ENCODE measurements around the gene IRS2.

DNA sequence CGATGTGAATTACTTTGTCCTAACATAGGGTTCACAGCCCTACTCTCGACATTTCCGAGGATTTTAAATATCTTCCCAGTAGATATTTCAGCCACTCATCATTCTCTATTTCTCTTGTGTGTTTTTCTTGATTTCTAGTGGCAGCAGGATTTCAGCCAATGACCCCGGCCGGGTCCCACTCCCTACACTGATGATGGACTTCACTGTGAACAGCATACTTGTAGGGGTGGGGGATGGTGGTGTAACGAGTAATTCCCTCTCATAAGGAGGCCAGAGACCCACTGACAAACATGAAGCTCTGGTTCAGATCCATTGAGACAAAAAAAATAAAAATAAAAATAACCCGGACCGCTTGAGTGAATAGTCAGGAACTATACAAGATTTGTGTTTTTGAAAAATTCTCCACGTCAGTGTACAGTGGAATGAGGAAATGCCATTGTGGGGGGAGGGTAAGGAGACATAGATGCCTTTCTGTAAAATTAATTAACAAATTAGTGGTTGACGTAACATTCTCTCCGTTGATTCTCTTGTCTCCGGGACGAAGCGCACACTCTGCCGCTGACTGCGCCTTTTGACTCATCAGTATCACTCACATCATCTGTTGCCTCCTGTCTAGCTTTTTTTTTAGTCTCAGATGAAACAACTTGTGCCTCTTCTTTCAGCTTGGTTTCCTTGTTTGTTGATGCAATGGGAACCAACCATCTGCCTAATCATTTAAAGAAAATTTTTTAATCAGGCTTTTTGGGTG lies 48.8 kb upstream of the IRS2 start:
- TF ChIP-seq, protein P1, sequence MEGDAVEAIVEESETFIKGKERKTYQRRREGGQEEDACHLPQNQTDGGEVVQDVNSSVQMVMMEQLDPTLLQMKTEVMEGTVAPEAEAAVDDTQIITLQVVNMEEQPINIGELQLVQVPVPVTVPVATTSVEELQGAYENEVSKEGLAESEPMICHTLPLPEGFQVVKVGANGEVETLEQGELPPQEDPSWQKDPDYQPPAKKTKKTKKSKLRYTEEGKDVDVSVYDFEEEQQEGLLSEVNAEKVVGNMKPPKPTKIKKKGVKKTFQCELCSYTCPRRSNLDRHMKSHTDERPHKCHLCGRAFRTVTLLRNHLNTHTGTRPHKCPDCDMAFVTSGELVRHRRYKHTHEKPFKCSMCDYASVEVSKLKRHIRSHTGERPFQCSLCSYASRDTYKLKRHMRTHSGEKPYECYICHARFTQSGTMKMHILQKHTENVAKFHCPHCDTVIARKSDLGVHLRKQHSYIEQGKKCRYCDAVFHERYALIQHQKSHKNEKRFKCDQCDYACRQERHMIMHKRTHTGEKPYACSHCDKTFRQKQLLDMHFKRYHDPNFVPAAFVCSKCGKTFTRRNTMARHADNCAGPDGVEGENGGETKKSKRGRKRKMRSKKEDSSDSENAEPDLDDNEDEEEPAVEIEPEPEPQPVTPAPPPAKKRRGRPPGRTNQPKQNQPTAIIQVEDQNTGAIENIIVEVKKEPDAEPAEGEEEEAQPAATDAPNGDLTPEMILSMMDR (IDR thresholded peaks at IDR 0.05), result no peak
- TF ChIP-seq ELF1 (IDR thresholded peaks at IDR 0.05) (peak; percentile 69; the same call in 1 of the 2 replicates), POLR2AphosphoS5 (IDR thresholded peaks at IDR 0.05; ENCODE audit: low read depth, low read length) (no peak), EP300 (IDR thresholded peaks at IDR 0.05; ENCODE audit: borderline replicate concordance in 1 of 2, low read depth in 1 of 2, low read length in 1 of 2) (no peak)

Measured in SK-N-SH (cell line).